Pancreas (tissue), 10 donors: ENCODE results near the gene CPEB4. TPM values are rescaled to one million over a fixed set of nuclear protein-coding genes. Genes with fewer than 3 reads are reported as not detected.

ENCODE experiments used
- ATAC-seq, 4 donors: fragments of 200-7000 bp; cut with Tn5 transposase; one replicate each; pipeline versions ENCODE4 v1.8.0 to v1.9.1; 2020; ENCODE audit warnings: mild to moderate bottlenecking in 4 of 4, moderate library complexity in 4 of 4
- DNase-seq, 6 donors: peaks; one replicate each; pipeline ENCODE4 v3.0.0-alpha.2; 2020
- FAIRE-seq: peaks from 2 replicates; lab custom pipeline; 2012; peaks lifted over from hg19 to GRCh38; lab: Jason Lieb, UNC
- H3K27ac ChIP-seq, 4 donors: fragments of 200-600 bp; sonication (generic); 1 replicate in 3 of 4; 2 replicates in 1 of 4; pipeline versions ENCODE4 v1.5.0 to v1.8.0; 2020
- H3K27me3 ChIP-seq, 4 donors: fragments of 200-600 bp; one replicate each; pipeline ENCODE4 v1.8.0; 2021
- H3K36me3 ChIP-seq, 3 donors: fragments of 200-600 bp; sonication (generic) in 1 of 3; one replicate each; pipeline versions ENCODE4 v1.5.0 to v1.8.0; 2020 to 2021
- H3K4me1 ChIP-seq, 3 donors: fragments of 200-600 bp; one replicate each; pipeline ENCODE4 v1.8.0; 2021
- H3K4me3 ChIP-seq, 4 donors: fragments of 200-600 bp; sonication (generic) in 2 of 4; one replicate each; pipeline versions ENCODE4 v1.5.0 to v1.8.0; 2020 to 2021
- H3K9me3 ChIP-seq, 4 donors: fragments of 200-600 bp; one replicate each; pipeline ENCODE4 v1.8.0; 2021
- CTCF ChIP-seq, 4 donors: fragments of 200-600 bp; sonication (generic) in 3 of 4; IDR thresholded peaks; one replicate each; pipeline versions ENCODE4 v1.5.0 to v1.8.0; 2021; ENCODE audit warnings: antibody characterized with exemption in 4 of 4
- WGBS, 2 donors: extraction: QIAGEN DNeasy Blood & Tissue Kit; methylation state at CpG; one replicate each; pipeline ENCODE4 v1.1.7; 2013; 5-methylcytosine and 5-hydroxymethylcytosine counted together
- intact Hi-C, 3 donors: fragments of 100-400 bp; cut with DNase I; formaldehyde crosslinking; loops; one replicate each; pipeline versions ENCODE4 v1.11.1 to v1.14.2; 2022
- polyA plus RNA-seq, 2 donors: library from polyadenylated mRNA; stranded (reverse); fragments of 200-250 nt; gene quantifications; one replicate each; pipeline ENCODE4 v1.2.3, GENCODE V29; 2013
- total RNA-seq, 6 donors: library from RNA; stranded (reverse); fragmentation: NEBNext Ultra II Directional in 4 of 6; extraction: Animal tissue kit (Norgen Biotek cat#: 25700) in 4 of 6; gene quantifications; one replicate each; pipeline versions ENCODE4 v1.2.1 to v1.2.4, GENCODE V29; 2021 to 2023
- donor health status: healthy with polysubstance abuse.
- donor health status: DM: no; HTN: no; CAD: no; lungs with moderate emphysema.
- donor health status: DM: no; HTN: no; CAD: no.
- donor health status: control.
- donor health status: control.
- donor health status: Bipolar disorder and iron deficiency.
- donor health status: DM: yes; HTN: yes; CAD: no.
- donor health status: DM: no; HTN: no; CAD: no.
- donor health status: DM: no; HTN: no; CAD: no.
- donor health status: DM: yes; HTN: yes; CAD: no.

The CPEB4 gene
- total and polyA plus RNA-seq, 8 donors, result 11.6 to 51.2 (median 26.2) TPM

GRCh38 chr5:173880306-173880985 is 7.7 kb upstream of the CPEB4 start:
- WGBS, 2 donors, result 80 to 81% methylated on average over 5 of the region's 5 CpGs
- Histone ChIP-seq H3K27me3 (no peaks in the 10 kb centered on the region), H3K36me3 (no peaks in the 10 kb centered on the region), H3K27ac (no peak overlapping the region), H3K9me3 (no peaks in the 10 kb centered on the region), H3K4me1 (peaks cover 8 to 22% (median 19%) of the 10 kb centered on the region in 3 donors), H3K4me3 (no peak overlapping the region)
- no peak for ATAC-seq
- TF ChIP-seq CTCF (IDR thresholded peaks at IDR 0.05), result no peak
- FAIRE-seq, result no peak
- DNase-seq, result no peak
- intact Hi-C loops, result no loop called here

GRCh38 chr5:173881811-173882575 is 6.2 kb upstream of the CPEB4 start:
- no peak for TF ChIP-seq CTCF (IDR thresholded peaks at IDR 0.05)
- no peak for FAIRE-seq
- no peak for ATAC-seq

DNA sequence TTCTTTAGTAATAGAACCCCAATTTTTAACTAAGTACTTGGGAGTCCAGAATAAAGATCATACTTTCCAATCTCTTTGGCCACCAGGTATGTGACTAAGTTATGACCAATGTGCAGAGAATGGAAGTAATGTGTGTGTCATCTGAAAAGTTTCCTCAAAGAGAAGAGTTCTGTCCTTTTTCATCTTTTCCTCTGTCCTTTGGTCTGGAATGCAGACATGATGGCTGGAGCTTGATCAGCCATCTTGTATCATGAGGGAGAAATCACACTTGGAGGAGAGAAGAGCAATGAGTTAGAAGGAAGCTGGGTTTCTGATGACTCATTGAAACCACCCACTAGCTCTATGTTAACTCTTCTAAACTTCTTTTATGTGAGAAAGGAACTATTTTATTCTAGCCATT is 5.5 kb upstream of the CPEB4 start:
- no peak overlapping the region for H3K4me3 ChIP-seq
- ATAC-seq (no peak), FAIRE-seq (no peak), DNase-seq (no peak)
- H3K27me3 ChIP-seq, result no peaks in the 10 kb centered on the region
- H3K27ac ChIP-seq, result no peak overlapping the region
- H3K36me3 ChIP-seq, result no peaks in the 10 kb centered on the region
- TF ChIP-seq CTCF (IDR thresholded peaks at IDR 0.05), result no peak
- peaks cover 8 to 29% (median 21%) of the 10 kb centered on the region in 3 donors for H3K4me1 ChIP-seq
- no peaks in the 10 kb centered on the region for H3K9me3 ChIP-seq
- intact Hi-C loops, result no loop called here

More at GRCh38 chr5:173881811-173882575, 6.2 kb upstream of the CPEB4 start:
- no peak for DNase-seq
- H3K36me3 ChIP-seq, result no peaks in the 10 kb centered on the region
- H3K4me1 ChIP-seq, result peaks cover 8 to 25% (median 21%) of the 10 kb centered on the region in 3 donors
- WGBS, 2 donors, result 85 to 87% methylated on average over 6 of the region's 6 CpGs
- no peaks in the 10 kb centered on the region for H3K9me3 ChIP-seq
- H3K4me3 ChIP-seq, result no peak overlapping the region
- no peaks in the 10 kb centered on the region for H3K27me3 ChIP-seq
- intact Hi-C loops, result no loop called here
- H3K27ac ChIP-seq, result no peak overlapping the region

DNA sequence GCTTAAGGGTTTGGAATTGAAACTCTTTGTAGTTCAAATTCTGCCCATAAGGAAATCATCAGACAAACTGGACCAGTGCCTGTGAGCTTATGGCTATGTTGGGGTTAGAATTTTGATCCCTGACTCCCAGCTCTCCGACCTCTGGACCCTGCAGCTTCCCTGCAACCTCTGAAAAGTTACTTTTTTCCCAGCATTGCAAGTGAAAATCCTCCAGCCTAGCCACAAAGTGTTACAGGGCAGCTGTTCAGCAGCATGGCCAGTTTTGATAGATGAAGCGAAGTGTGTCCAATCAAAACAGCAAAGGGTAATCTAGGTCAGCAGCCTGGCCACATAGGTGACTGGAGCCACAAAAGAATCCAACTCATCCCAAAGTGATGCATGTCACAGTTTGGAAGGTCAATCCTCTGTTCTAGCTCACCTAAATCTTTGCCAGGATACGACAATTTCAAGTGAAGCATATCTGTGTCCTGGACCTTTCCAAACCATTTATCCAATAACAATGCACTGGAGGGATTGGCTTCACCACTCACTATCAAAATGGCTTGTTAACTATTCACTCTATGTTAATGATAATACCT is 4.7 kb upstream of the CPEB4 start:
- FAIRE-seq (no peak), DNase-seq (no peak)
- WGBS, 2 donors, result 90 to 92% methylated on average over 3 of the region's 3 CpGs

More for the DNA sequence above, 4.7 kb upstream of the CPEB4 start:
- Histone ChIP-seq H3K4me1 (peaks cover 4 to 21% (median 17%) of the 10 kb centered on the region in 3 donors), H3K9me3 (no peaks in the 10 kb centered on the region), H3K36me3 (no peaks in the 10 kb centered on the region), H3K27me3 (no peaks in the 10 kb centered on the region), H3K4me3 (no peak overlapping the region), H3K27ac (no peak overlapping the region)
- no peak for ATAC-seq
- intact Hi-C loops, result no loop called here
- no peak for TF ChIP-seq CTCF (IDR thresholded peaks at IDR 0.05)
